B cell (primary cell): ENCODE data around the gene ST3GAL3.

Experiments used
- CTCF ChIP-seq: fragments of 200-600 bp; IDR thresholded peaks from one replicate; pipeline ENCODE4 v1.8.0; 2022; ENCODE audit warnings: antibody characterized with exemption, mild to moderate bottlenecking
- EZH2 ChIP-seq: IDR thresholded peaks from 2 replicates; pipeline ENCODE4 v1.6.1; 2012; ENCODE audit warnings: borderline replicate concordance, low read depth, mild to moderate bottlenecking, moderate library complexity, low read length; ENCODE audit not compliant: insufficient read depth, poor library complexity, severe bottlenecking

- no peak for TF ChIP-seq CTCF
- TF ChIP-seq EZH2: no peak
Observed at GRCh38 chr1:43963890-43964289, 256.6 kb downstream of the ST3GAL3 start.
